MM.1S (cell line): ENCODE results near the gene PTPRN2.

ENCODE experiments used
- CTCF ChIP-seq: fragments of 300-600 bp; sonication (generic); IDR thresholded peaks from 2 replicates; pipeline ENCODE4 v1.5.1; 2016; ENCODE audit warnings: antibody characterized with exemption, low read length, mixed read lengths
- EZH2phosphoT487 ChIP-seq: fragments of 300-600 bp; sonication (generic); IDR thresholded peaks from 2 replicates; pipeline ENCODE4 v1.6.1; 2018; ENCODE audit warnings: antibody characterized with exemption, low read length

DNA sequence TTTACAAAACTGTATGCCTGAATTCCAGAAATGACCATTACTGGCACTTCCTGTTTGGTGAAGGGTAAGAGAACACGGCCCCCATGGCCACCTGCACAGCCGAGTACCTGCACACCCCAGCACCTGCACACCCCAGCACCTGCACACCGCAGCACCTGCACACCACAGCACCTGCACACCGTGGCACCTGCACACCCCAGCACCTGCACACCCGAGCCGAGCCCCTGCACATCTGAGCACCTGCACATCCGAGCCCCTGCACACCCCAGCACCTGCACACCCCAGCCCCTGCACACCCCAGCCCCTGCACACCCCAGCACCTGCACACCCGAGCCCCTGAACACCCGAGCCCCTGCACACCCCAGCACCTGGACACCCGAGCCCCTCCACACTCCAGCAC lies 1007.3 kb downstream of the PTPRN2 start:
- TF ChIP-seq CTCF (no peak), EZH2phosphoT487 (no peak)
